Measurements from ENCODE around the gene DUSP2. TPM values are rescaled to one million over a fixed set of nuclear protein-coding genes. Genes with fewer than 3 reads are reported as not detected.

DUSP2 gene
- total and polyA plus RNA-seq, 7 donors = 0.64 to 5.8 (median 2.4) TPM

DNA sequence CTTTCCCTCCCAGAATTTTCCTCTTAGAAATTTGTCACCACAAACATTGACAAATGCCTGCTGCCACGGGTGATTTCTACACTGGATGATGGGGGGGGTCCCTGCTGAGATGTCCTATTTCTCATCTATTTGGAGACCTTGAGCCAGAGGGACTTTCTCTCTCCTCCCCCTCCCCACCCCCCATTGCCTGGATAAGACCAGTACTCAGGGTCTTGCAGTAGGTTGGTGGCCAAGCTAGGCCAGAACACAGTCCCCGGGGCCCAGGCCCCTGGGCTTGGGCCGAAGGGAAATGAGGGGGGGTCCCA, 560 bp upstream of the DUSP2 start:
- 48 to 73% (median 62%) methylated on average over 3 of the region's 3 CpGs for WGBS, 3 donors
- intact Hi-C loops (cut with DNase I) = loop anchor here in 1 of 2 donors (10.0 kb wide), 1 partner anchor 119 kb away; the partner anchor contains the start of genes CIAO1 and TMEM127
- no peaks in the 10 kb centered on the region for H3K9me3 ChIP-seq
- DNase-seq (no peak), ATAC-seq (peak in 1 of 4 donors; percentile 2)
- H3K36me3 ChIP-seq (ENCODE audit: insufficient read depth in 1 of 2, low read depth in 1 of 2) = peaks cover 0 to 4% of the 10 kb centered on the region in 2 donors
- no peaks in the 10 kb centered on the region for H3K27me3 ChIP-seq (ENCODE audit: insufficient read depth in 3 of 3, low read length in 2 of 3)
- peak overlapping the region; percentile 70 for H3K27ac ChIP-seq
- H3K4me1 ChIP-seq = peaks cover 11% of the 10 kb centered on the region
- peak overlapping the region; percentile 67 for H3K4me3 ChIP-seq
- no peak for TF ChIP-seq CTCF (IDR thresholded peaks at IDR 0.05)

DNA sequence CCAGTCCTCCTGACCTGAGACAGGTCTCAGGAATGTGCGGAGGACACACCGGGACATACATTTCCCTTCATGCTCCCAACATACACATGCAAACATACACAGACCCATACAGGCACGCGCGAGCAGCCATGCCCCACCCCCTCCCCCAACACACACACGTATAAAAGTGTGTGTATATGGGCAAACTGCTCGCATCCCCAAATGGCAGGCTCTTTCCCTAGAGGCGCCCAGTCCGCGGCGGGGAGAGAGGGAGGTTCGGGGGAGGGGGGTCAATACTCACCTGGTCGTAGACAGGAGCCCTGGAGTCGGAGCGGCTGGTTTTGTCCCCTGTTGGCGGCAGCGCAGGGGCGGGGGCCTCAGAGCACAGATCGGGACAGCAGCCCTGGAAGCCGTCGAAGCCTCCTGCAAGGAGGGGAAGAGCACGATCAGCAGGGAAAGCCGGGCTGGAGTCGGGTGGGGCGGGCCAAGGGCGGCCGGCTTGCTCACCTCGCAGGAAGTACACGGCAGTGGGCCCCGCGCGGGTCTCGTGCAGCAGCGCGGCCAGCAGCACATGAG, 682 bp downstream of the DUSP2 start:
- peaks cover 11% of the 10 kb centered on the region for H3K4me1 ChIP-seq
- H3K27ac ChIP-seq = peak overlapping the region; percentile 70
- peak overlapping the region; percentile 67 for H3K4me3 ChIP-seq
- peaks cover 0 to 4% of the 10 kb centered on the region in 2 donors for H3K36me3 ChIP-seq (ENCODE audit: insufficient read depth in 1 of 2, low read depth in 1 of 2)
- no peaks in the 10 kb centered on the region for H3K9me3 ChIP-seq
- ATAC-seq (peak in 1 of 4 donors; percentile 10), DNase-seq (peak in 1 of 2 donors; percentile 30)
- intact Hi-C loops (cut with DNase I) = loop anchor here (5.0 to 10.0 kb wide), 2 partner anchors 120 to 123 kb away; partner anchors contain the start of genes CIAO1 (in 2 of the 2) and TMEM127 (in 2 of the 2)
- WGBS, 3 donors = 11 to 15% (median 14%) methylated on average over 26 to 35 of the region's 35 CpGs
- no peaks in the 10 kb centered on the region for H3K27me3 ChIP-seq (ENCODE audit: insufficient read depth in 3 of 3, low read length in 2 of 3)
- no peak for TF ChIP-seq CTCF (IDR thresholded peaks at IDR 0.05)

DNA sequence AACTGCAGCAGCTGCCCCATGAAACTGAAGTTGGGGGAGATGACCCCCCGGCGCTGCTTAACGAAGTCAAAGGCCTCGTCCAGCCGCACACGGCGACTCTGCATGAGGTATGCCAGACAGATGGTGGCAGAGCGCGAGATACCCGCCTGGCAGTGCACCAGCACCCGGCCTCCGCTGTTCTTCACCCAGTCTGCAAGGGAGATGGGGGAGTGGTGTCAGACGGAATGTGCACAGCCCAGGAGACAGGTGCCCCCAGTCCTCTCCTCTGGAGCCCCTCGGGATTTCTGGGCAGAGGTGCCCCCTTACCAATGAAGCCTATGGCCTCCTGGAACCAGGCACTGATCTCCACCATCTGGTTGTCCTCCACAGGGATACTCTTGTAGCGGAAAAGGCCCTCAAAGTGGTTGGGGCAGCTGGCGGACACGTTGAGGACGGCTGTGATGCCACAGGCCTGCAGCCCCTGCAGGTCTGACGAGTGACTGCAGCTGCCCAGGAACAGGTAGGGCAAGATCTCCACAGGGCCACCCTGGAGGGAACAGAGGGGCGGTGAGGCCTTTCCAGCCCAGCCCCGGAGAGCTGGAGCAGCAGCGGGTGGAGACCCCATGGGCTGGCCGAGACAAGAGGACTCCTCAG, 1.3 kb downstream of the DUSP2 start:
- Histone ChIP-seq H3K4me3 (peak overlapping the region; percentile 67), H3K4me1 (peaks cover 11% of the 10 kb centered on the region), H3K9me3 (no peaks in the 10 kb centered on the region), H3K27me3 (ENCODE audit: insufficient read depth in 3 of 3, low read length in 2 of 3) (no peaks in the 10 kb centered on the region), H3K36me3 (ENCODE audit: insufficient read depth in 1 of 2, low read depth in 1 of 2) (peaks cover 0 to 4% of the 10 kb centered on the region in 2 donors), H3K27ac (no peak overlapping the region)
- DNase-seq = peak in 1 of 2 donors; percentile 54
- no peak for ATAC-seq
- WGBS, 3 donors = 90 to 93% (median 92%) methylated on average over 21 to 23 of the region's 23 CpGs
- TF ChIP-seq CTCF (IDR thresholded peaks at IDR 0.05) = no peak
- intact Hi-C loops (cut with DNase I) = loop anchor here (5.0 to 10.0 kb wide), 2 partner anchors 121 to 123 kb away; partner anchors contain the start of genes CIAO1 (in 2 of the 2) and TMEM127 (in 2 of the 2)

- no peak for TF ChIP-seq CTCF (IDR thresholded peaks at IDR 0.05)
- Histone ChIP-seq H3K4me1 (peaks cover 11% of the 10 kb centered on the region), H3K27ac (no peak overlapping the region), H3K36me3 (ENCODE audit: insufficient read depth in 1 of 2, low read depth in 1 of 2) (peaks cover 0 to 4% of the 10 kb centered on the region in 2 donors), H3K9me3 (no peaks in the 10 kb centered on the region), H3K27me3 (ENCODE audit: insufficient read depth in 3 of 3, low read length in 2 of 3) (no peaks in the 10 kb centered on the region), H3K4me3 (peak overlapping the region; percentile 15)
- intact Hi-C loops (cut with DNase I) = loop anchor here (5.0 to 10.0 kb wide), 2 partner anchors 121 to 124 kb away; partner anchors contain the start of genes CIAO1 (in 2 of the 2) and TMEM127 (in 2 of the 2)
- WGBS, 3 donors = 81 to 91% (median 85%) methylated on average over 10 of the region's 10 CpGs
- ATAC-seq (no peak), DNase-seq (no peak)
Measured at GRCh38 chr2:96143231-96143847, 1.9 kb downstream of the DUSP2 start.
